HepG2 (cell line): ENCODE results near the gene CBX2. TPM values are rescaled to one million over a fixed set of nuclear protein-coding genes. Genes with fewer than 3 reads are reported as not detected.

ENCODE experiments used
- ATAC-seq: fragments of 200-7000 bp; cut with Tn5 transposase; 3 replicates; pipeline ENCODE4 v1.9.1; 2020; ENCODE audit warnings: mild to moderate bottlenecking, moderate library complexity
- BruUV-seq: library from RNA; stranded (reverse); fragments of 400-500 nt; replicated peaks from 2 replicates; lab custom pipeline; 2021; lab: Mats Ljungman, UMichigan
- CTCF ChIA-PET: fragments of 300-600 bp; formaldehyde crosslinking; extraction: SDS; loops from one replicate; lab custom pipeline; 2021; ENCODE audit warnings: low total read pairs, inconsistent platforms, low intra/inter-chr PET ratio; lab: Yijun Ruan, JAX
- POLR2A ChIA-PET: fragments of 350-600 bp; sonication (Branson Sonifier 250); formaldehyde crosslinking; loops from one replicate; lab custom pipeline; 2020; ENCODE audit warnings: antibody characterized with exemption, inconsistent platforms; lab: Yijun Ruan, JAX
- DNase-seq: peaks from one replicate; pipeline ENCODE4 v3.0.0-alpha.2; 2015; ENCODE audit warnings: low spot score
- FAIRE-seq: peaks from 3 replicates; lab custom pipeline; 2011; peaks lifted over from hg19 to GRCh38; lab: Jason Lieb, UNC
- H2AFZ ChIP-seq: one replicate; pipeline ENCODE4 v1.6.1; 2011; ENCODE audit warnings: low read length, inconsistent platforms
- H3K27ac ChIP-seq: fragments of 300-600 bp; 3 replicates; pipeline ENCODE4 v1.8.0; 2011; ENCODE audit warnings: mixed run types, mild to moderate bottlenecking, mixed read lengths, low read length, inconsistent platforms; ENCODE audit not compliant: insufficient read depth; ENCODE audit errors: extremely low read length
- H3K27me3 ChIP-seq, 2 experiments: fragments of 200-600 bp in 1 of 2; 2 replicates in 1 of 2; 3 replicates in 1 of 2; pipeline versions ENCODE4 v1.6.0 to v1.8.0; 2011; ENCODE audit warnings: low read length in 2 of 2, mild to moderate bottlenecking in 2 of 2, moderate library complexity in 2 of 2, inconsistent platforms in 1 of 2; ENCODE audit not compliant: insufficient read depth in 2 of 2, control insufficient read depth in 1 of 2
- H3K36me3 ChIP-seq, 2 experiments: fragments of 200-600 bp in 1 of 2; replicated peaks in 1 of 2; 2 replicates in 1 of 2; 3 replicates in 1 of 2; pipeline versions ENCODE4 v1.5.1 to v1.8.0; 2011; ENCODE audit warnings: low read length in 2 of 2, inconsistent platforms in 1 of 2; ENCODE audit not compliant: insufficient read depth in 2 of 2, control insufficient read depth in 1 of 2
- H3K4me1 ChIP-seq: 2 replicates; pipeline ENCODE4 v1.5.1; 2012; ENCODE audit warnings: low read length, inconsistent platforms; ENCODE audit not compliant: insufficient read depth
- H3K4me2 ChIP-seq: 2 replicates; pipeline ENCODE4 v1.6.0; 2011; ENCODE audit warnings: low read depth, low read length, inconsistent platforms
- H3K4me3 ChIP-seq, 3 experiments: fragments of 200-600 bp in 1 of 3; sonication (generic), shearing (Covaris generic) in 1 of 3; replicated peaks in 1 of 3; 2 replicates each; pipeline ENCODE4 v1.5.1; 2011 to 2016; ENCODE audit warnings: low read length in 3 of 3, inconsistent platforms in 2 of 3, low read depth in 2 of 3, mild to moderate bottlenecking in 2 of 3, control low read depth in 1 of 3, mixed read lengths in 1 of 3; ENCODE audit not compliant: insufficient read depth in 1 of 3
- H3K79me2 ChIP-seq: one replicate; pipeline ENCODE4 v1.6.1; 2011; ENCODE audit warnings: low read length, inconsistent platforms; ENCODE audit not compliant: insufficient read depth
- H3K9ac ChIP-seq: 2 replicates; pipeline ENCODE4 v1.6.0; 2011; ENCODE audit warnings: mild to moderate bottlenecking, low read depth, low read length, inconsistent platforms; ENCODE audit not compliant: insufficient read depth
- H3K9me3 ChIP-seq: 2 replicates; pipeline ENCODE4 v1.5.1; 2012; ENCODE audit warnings: mild to moderate bottlenecking, low read length
- H4K20me1 ChIP-seq: 2 replicates; pipeline ENCODE4 v1.6.0; 2011; ENCODE audit warnings: inconsistent platforms, mild to moderate bottlenecking, low read length, moderate library complexity; ENCODE audit not compliant: insufficient read depth
- HBP1 ChIP-seq: IDR thresholded peaks from 2 replicates; pipeline ENCODE4 v1.6.1; 2016; ENCODE audit warnings: low read depth, control low read depth
- HMGA1 ChIP-seq: sonication (generic); formaldehyde crosslinking; conservative IDR thresholded peaks from 2 replicates; pipeline ENCODE4 v1.4.0; 2020; ENCODE audit warnings: missing genetic modification reagents
- SPEN ChIP-seq: sonication (generic); formaldehyde crosslinking; IDR thresholded peaks from 2 replicates; pipeline ENCODE4 v1.5.1; 2020; ENCODE audit warnings: low read depth, mild to moderate bottlenecking, missing genetic modification reagents
- ZBTB42 ChIP-seq: sonication (generic); formaldehyde crosslinking; IDR thresholded peaks from 2 replicates; pipeline ENCODE4 v1.5.0; 2020; ENCODE audit warnings: mild to moderate bottlenecking, missing genetic modification reagents
- ZNF230 ChIP-seq: sonication (generic); formaldehyde crosslinking; IDR thresholded peaks from 2 replicates; pipeline ENCODE4 v1.4.0; 2020; ENCODE audit warnings: mild to moderate bottlenecking, missing genetic modification reagents
- ZNF280B ChIP-seq: sonication (generic); formaldehyde crosslinking; IDR thresholded peaks from 2 replicates; pipeline ENCODE4 v1.5.0; 2020; ENCODE audit warnings: missing genetic modification reagents, mild to moderate bottlenecking, borderline replicate concordance
- ZNF713 ChIP-seq: sonication (generic); formaldehyde crosslinking; IDR thresholded peaks from 2 replicates; pipeline ENCODE4 v1.4.0; 2020; ENCODE audit warnings: mild to moderate bottlenecking, missing genetic modification reagents
- WGBS: methylation state at CpG from one replicate; pipeline ENCODE4 v1.1.6; 2017; ENCODE audit warnings: low lambda C conversion rate; 5-methylcytosine and 5-hydroxymethylcytosine counted together
- in situ Hi-C: cut with HindIII; loops from 2 replicates; pipeline ENCODE4 v1.10.0; 2017; ENCODE audit warnings: low pct_unique_long_range_greater_than_20kb; ENCODE audit not compliant: extremely low pct_ligation_motif_present
- intact Hi-C: fragments of 100-400 bp; cut with micrococcal nuclease; formaldehyde crosslinking; loops from one replicate; pipeline ENCODE4 v1.10.0; 2022; ENCODE audit not compliant: unreplicated experiment
- polyA plus RNA-seq, 8 experiments: library from polyadenylated mRNA; depleted of rRNA in 3 of 8; stranded (reverse) in 7 of 8; unstranded in 1 of 8; fragments of >200 nt; fragmentation: Illumina TruSeq in 4 of 8; extraction: Trizol in 4 of 8; gene quantifications; 2 replicates each; pipeline versions ENCODE4 v1.2.1 to v1.2.3, GENCODE V29; 2011 to 2016; ENCODE audit warnings: low read depth in 4 of 8, missing spikeins in 1 of 8, mixed read lengths in 1 of 8; ENCODE audit not compliant: insufficient read depth in 1 of 8
- total RNA-seq, 5 experiments: library from RNA; depleted of rRNA; stranded (reverse); fragments of >200 nt; fragmentation: Illumina TruSeq; extraction: Trizol; gene quantifications; 2 replicates each; pipeline ENCODE4 v1.2.3, GENCODE V29; 2016; ENCODE audit warnings: low read depth in 1 of 5
- TF ChIP-seq, protein P1 (sequence below): sonication (generic); formaldehyde crosslinking; IDR thresholded peaks from 2 replicates; pipeline ENCODE4 v1.4.0; 2020; ENCODE audit warnings: mild to moderate bottlenecking, missing genetic modification reagents, borderline replicate concordance

The CBX2 gene
- total and polyA plus RNA-seq, 2 of the 13 experiments (the other 11 are each of a cell fraction or from before 2014, with no cell fraction given): 14.5 to 31.1 TPM

DNA sequence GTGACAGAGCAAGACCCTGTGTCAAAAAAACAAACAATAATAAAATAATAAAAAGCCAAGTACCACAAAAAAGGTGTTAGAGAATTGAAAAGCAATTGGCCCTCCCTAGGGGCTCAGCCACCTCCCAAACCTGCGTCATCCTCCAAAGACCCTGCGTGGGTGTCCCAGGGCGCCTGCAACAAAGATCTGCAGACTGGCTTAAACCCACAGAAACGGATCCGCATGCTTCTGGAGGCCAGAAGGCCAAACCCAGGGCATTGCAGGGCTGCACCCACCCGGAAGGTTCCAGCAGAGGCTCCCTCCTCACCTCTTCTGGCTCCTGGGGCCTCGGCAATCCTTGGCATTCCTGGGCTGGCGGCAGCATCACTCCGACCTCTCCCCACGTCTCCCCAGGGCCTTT lies 45.7 kb upstream of the CBX2 start:
- no peak for FAIRE-seq
- peak overlapping the region; percentile 63 for H3K27ac ChIP-seq

More for the DNA sequence above, 45.7 kb upstream of the CBX2 start:
- in situ Hi-C loops: no loop called here
- no peaks in the 10 kb centered on the region for H3K27me3 ChIP-seq
- H3K36me3 ChIP-seq: no peaks in the 10 kb centered on the region
- H2AFZ ChIP-seq: no peak overlapping the region
- TF ChIP-seq ZBTB42 (CRISPR knock-in tag) (0 out of 2 replicates have a peak, but pooled peaks have one; percentile 61), HMGA1 (CRISPR knock-in tag) (no peak), HBP1 (CRISPR knock-in tag) (0 out of 2 replicates have a peak, but pooled peaks have one; percentile 33), ZNF280B (CRISPR knock-in tag) (0 out of 2 replicates have a peak, but pooled peaks have one; percentile 37), ZNF713 (no peak), SPEN (peak; percentile 44; the same call in 1 of the 2 replicates), ZNF230 (CRISPR knock-in tag) (0 out of 2 replicates have a peak, but pooled peaks have one; percentile 25)
- TF ChIP-seq, protein P1, sequence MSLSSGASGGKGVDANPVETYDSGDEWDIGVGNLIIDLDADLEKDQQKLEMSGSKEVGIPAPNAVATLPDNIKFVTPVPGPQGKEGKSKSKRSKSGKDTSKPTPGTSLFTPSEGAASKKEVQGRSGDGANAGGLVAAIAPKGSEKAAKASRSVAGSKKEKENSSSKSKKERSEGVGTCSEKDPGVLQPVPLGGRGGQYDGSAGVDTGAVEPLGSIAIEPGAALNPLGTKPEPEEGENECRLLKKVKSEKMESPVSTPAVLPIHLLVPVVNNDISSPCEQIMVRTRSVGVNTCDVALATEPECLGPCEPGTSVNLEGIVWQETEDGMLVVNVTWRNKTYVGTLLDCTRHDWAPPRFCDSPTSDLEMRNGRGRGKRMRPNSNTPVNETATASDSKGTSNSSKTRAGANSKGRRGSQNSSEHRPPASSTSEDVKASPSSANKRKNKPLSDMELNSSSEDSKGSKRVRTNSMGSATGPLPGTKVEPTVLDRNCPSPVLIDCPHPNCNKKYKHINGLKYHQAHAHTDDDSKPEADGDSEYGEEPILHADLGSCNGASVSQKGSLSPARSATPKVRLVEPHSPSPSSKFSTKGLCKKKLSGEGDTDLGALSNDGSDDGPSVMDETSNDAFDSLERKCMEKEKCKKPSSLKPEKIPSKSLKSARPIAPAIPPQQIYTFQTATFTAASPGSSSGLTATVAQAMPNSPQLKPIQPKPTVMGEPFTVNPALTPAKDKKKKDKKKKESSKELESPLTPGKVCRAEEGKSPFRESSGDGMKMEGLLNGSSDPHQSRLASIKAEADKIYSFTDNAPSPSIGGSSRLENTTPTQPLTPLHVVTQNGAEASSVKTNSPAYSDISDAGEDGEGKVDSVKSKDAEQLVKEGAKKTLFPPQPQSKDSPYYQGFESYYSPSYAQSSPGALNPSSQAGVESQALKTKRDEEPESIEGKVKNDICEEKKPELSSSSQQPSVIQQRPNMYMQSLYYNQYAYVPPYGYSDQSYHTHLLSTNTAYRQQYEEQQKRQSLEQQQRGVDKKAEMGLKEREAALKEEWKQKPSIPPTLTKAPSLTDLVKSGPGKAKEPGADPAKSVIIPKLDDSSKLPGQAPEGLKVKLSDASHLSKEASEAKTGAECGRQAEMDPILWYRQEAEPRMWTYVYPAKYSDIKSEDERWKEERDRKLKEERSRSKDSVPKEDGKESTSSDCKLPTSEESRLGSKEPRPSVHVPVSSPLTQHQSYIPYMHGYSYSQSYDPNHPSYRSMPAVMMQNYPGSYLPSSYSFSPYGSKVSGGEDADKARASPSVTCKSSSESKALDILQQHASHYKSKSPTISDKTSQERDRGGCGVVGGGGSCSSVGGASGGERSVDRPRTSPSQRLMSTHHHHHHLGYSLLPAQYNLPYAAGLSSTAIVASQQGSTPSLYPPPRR (CRISPR knock-in tag): no peak
- TF ChIP-seq, all 625 proteins: peak for 5
- ChIA-PET POLR2A (interaction anchor here (1.0 to 2.0 kb wide), 5 partner anchors 9 to 199 kb away, joined by 3 to 8 read pairs (median 4); no protein-coding TSS in a partner anchor), CTCF (no interaction called here)
- peak overlapping the region; percentile 67 for H3K4me2 ChIP-seq
- WGBS: 87% methylated on average over 10 of the region's 10 CpGs
- ATAC-seq (no peak), DNase-seq (no peak)
- H3K9me3 ChIP-seq: no peaks in the 10 kb centered on the region
- no TSS peak for BruUV-seq
- peak overlapping the region; percentile 36; the same call in 1 of the 2 replicates for H3K9ac ChIP-seq
- peak overlapping the region; percentile 1 to 56 (median 13); a peak in 3 of 6 replicates for H3K4me3 ChIP-seq
- H3K4me1 ChIP-seq: peaks cover 60% of the 10 kb centered on the region
- H3K79me2 ChIP-seq: no peaks in the 10 kb centered on the region
- no peaks in the 10 kb centered on the region for H4K20me1 ChIP-seq
- intact Hi-C loops: no loop called here
